RWPE1 (cell line): ENCODE measurements around the gene DIP2A.

Experiments
- CTCF ChIA-PET: fragments of 350-600 bp; sonication (Branson Sonifier 250); formaldehyde crosslinking; extraction: SDS; loops from one replicate; lab custom pipeline; 2021; lab: Yijun Ruan, JAX
- POLR2A ChIA-PET: fragments of 400-600 bp; formaldehyde crosslinking; extraction: SDS; loops from one replicate; lab custom pipeline; 2020; ENCODE audit warnings: antibody characterized with exemption; ENCODE audit not compliant: low non-redundant PET; lab: Yijun Ruan, JAX
- DNase-seq: peaks from one replicate; pipeline ENCODE4 v3.0.0; 2012; ENCODE audit warnings: low spot score
- H3K27ac ChIP-seq: fragments of 450-650 bp; 2 replicates; pipeline ENCODE4 v1.5.1; 2017
- TF ChIP-seq, protein P1 (sequence below): fragments of 450-650 bp; conservative IDR thresholded peaks from 2 replicates; pipeline ENCODE4 v1.5.1; 2017; ENCODE audit warnings: low read depth, mild to moderate bottlenecking

DIP2A gene

GRCh38 chr21:46607636-46608035 is 148.9 kb downstream of the DIP2A start:
- ChIA-PET POLR2A (no interaction called here), CTCF (no interaction called here)
- no peak overlapping the region for H3K27ac ChIP-seq
- TF ChIP-seq, protein P1, sequence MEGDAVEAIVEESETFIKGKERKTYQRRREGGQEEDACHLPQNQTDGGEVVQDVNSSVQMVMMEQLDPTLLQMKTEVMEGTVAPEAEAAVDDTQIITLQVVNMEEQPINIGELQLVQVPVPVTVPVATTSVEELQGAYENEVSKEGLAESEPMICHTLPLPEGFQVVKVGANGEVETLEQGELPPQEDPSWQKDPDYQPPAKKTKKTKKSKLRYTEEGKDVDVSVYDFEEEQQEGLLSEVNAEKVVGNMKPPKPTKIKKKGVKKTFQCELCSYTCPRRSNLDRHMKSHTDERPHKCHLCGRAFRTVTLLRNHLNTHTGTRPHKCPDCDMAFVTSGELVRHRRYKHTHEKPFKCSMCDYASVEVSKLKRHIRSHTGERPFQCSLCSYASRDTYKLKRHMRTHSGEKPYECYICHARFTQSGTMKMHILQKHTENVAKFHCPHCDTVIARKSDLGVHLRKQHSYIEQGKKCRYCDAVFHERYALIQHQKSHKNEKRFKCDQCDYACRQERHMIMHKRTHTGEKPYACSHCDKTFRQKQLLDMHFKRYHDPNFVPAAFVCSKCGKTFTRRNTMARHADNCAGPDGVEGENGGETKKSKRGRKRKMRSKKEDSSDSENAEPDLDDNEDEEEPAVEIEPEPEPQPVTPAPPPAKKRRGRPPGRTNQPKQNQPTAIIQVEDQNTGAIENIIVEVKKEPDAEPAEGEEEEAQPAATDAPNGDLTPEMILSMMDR = no peak
- no peak for DNase-seq

DNA sequence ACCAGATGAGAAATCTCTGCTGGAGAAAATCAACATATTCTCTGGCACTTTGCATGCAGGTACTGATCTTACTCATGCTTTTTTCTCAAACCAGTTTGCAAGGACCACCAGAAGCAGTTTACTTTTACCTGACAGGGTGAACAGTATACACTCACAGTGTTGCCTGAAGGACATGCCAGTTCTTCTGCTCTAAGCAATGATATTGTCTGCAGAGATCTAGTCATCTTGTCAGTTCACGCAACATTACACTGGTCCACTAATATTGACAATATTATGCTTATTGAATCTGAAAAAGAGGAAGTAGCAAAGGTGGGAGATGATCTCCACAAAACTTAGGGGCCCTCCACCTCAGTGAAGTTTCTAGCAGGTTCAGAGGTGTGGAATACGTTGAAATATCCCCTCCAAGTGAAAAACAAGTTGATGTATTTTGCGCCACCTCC is 150.0 kb downstream of the DIP2A start:
- TF ChIP-seq, protein P1 = no peak
- CTCF ChIA-PET = no interaction called here
- POLR2A ChIA-PET = no interaction called here
- no peak for DNase-seq
- H3K27ac ChIP-seq = no peak overlapping the region

DNA sequence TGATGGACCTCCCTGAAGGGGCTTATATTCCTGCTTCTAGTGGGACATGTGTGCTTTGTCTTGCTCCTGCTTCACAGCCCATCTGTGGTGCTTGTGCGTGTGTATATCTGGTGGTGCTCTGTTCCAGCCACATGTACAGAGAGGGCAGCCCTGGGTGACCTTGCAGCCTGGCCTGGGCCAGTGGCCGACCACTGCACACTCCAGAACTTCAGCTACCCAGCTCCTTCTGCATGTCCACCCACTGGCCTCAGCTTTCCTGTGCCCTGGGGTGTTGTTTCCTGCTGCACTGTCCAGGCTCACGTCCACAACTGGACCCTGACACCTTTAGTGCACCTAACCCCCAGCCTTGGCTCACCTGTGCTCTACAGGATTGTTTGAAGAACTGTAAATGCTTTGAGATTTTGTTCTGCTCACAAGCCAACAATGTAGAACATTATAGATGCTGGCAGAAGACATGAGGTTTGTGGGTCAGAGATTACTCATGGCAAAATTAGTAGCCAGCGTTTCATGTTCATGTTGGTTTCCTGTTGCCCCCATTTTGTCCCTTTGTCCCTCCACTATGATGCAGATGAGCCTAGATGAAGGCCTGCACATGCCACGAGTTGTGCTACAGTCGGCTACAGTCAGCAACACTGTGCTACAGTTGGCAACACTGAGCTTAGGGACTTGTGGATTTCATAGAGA is 151.5 kb downstream of the DIP2A start:
- CTCF ChIA-PET = no interaction called here
- POLR2A ChIA-PET = no interaction called here

GRCh38 chr21:46613391-46613790 is 154.7 kb downstream of the DIP2A start:
- ChIA-PET CTCF (no interaction called here), POLR2A (no interaction called here)
- DNase-seq = no peak
- TF ChIP-seq, protein P1 = no peak
- no peak overlapping the region for H3K27ac ChIP-seq

More for the DNA sequence above, 151.5 kb downstream of the DIP2A start:
- TF ChIP-seq, protein P1 = no peak
- H3K27ac ChIP-seq = no peak overlapping the region
- DNase-seq = no peak

GRCh38 chr21:46616050-46616449 is 157.4 kb downstream of the DIP2A start:
- POLR2A ChIA-PET = no interaction called here
- DNase-seq = no peak
- CTCF ChIA-PET = no interaction called here
- H3K27ac ChIP-seq = no peak overlapping the region
- TF ChIP-seq, protein P1 = no peak

DNA sequence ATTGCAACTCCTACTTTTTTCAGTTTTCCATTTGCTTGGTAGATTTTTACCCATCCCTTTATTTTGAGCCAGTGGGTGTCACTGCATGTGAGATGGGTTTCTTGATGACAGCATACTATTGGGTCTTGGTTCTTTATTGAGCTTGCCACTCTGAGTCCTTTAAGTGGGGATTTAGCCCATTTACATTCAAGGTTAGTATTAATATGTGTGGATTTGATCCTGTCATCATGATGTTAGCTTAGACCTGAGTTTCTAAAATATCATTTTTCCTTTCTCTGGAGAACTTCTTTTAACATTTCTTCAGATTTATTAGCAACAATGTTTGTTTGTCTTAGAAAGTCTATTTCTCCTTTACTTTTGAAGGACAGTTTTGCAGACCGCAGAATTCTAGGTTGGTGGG is 158.0 kb downstream of the DIP2A start:
- H3K27ac ChIP-seq = no peak overlapping the region
- no peak for DNase-seq
- ChIA-PET CTCF (no interaction called here), POLR2A (no interaction called here)
- TF ChIP-seq, protein P1 = no peak
